ENCODE measurements around the gene MUC5B.
"Not testable (repeated sequence)": the region's sequence is repeated elsewhere in the genome, so short reads cannot be mapped to it uniquely, and the experiment has no call there.

MUC5B gene

DNA sequence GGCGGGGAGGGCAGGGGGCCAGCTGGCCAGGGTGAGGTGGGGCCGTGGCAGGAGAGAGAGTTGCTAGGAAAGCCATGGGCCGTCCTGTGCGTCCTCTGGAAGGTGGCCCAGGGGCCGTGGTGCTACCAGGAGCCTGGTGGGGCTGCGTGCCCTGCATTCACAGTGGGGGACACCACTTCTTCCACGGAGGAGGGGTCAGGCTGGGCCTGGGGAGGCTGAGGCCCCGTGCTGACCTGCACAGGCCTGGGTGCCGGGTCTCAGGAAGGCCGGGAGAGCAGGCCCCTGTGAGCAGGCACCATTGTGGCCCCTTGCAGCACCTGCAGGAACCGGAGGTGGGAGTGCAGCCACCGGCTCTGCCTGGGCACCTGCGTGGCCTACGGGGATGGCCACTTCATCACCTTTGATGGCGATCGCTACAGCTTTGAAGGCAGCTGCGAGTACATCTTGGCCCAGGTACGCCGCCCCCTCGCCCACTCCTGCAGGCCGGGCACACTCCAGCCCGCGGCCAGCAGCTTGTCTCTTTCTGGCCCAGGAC lies 12.0 kb downstream of the MUC5B start:
- no peak for DNase-seq

DNA sequence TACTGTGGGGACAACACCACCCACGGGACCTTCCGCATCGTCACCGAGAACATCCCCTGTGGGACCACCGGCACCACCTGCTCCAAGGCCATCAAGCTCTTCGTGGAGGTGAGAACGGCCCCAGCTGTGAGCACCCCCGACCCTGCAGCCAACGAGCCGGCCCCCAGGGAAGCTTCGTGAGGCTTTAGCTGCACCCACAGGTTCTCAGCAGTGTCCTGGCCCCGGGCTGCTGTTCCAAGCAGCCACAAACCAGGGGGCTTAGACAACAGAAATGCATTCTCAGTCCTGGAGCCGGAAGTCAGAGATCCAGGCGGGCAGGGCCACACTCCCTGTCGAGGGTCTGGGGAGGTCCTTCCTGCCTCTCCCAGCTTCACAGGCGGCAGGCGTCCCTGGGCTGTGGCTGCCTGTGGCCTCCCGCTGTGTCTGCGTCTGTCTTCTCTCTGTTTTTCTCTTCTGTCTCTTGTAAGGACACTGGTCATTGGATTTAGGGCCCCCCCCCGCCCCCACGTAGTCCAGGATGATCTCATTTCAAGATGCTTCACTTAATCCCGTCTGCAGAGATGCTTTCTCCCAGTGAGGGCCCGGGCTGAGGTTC lies 12.5 kb downstream of the MUC5B start:
- no peak for DNase-seq

DNA sequence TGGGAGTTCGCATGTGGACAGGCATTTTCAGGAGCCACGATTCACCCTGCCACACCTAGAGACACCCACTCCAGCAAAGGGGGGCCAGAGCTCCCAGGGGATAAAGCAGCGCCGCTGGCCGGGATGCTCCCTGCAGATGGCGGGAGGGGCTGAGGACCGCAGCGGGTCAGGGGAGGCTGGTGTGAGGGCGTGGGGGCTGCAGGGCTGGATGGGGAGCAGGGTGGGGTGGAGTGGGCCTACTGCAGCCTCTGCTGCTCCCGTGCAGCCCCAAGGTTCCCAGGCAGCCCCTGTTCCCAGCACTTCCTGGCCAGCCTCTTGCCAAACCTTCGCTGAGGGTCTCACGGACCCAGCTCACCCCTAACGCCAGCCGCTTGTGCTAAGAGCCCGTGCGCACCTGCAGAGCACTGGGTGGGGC lies 13.0 kb downstream of the MUC5B start:
- DNase-seq, result no peak

DNA sequence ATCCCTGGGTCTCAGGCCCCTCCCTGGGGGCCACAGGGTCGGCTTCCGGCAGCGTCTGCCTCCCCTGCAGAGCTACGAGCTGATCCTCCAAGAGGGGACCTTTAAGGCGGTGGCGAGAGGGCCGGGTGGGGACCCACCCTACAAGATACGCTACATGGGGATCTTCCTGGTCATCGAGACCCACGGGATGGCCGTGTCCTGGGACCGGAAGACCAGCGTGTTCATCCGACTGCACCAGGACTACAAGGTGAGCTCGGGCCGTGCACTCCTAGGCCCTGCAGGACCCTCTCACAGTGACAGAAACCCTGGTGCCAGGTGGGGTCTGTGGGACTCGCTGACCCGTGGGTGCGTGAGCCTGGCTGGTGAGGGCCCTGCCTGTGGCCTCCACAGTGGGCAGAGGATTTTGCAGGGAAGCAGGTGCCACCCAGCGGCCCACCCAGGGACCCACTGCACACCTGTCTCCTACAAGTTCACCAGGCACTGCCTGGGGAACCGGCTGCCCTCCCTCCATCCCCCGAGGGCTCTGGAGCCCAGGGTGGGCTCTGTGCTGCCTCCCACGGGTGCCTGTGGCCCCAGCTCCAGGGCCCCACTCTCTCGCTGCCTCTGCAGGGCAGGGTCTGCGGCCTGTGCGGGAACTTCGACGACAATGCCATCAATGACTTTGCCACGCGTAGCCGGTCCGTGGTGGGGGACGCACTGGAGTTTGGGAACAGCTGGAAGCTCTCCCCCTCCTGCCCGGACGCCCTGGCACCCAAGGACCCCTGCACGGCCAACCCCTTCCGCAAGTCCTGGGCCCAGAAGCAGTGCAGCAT lies 13.7 kb downstream of the MUC5B start:
- no peak for DNase-seq

DNA sequence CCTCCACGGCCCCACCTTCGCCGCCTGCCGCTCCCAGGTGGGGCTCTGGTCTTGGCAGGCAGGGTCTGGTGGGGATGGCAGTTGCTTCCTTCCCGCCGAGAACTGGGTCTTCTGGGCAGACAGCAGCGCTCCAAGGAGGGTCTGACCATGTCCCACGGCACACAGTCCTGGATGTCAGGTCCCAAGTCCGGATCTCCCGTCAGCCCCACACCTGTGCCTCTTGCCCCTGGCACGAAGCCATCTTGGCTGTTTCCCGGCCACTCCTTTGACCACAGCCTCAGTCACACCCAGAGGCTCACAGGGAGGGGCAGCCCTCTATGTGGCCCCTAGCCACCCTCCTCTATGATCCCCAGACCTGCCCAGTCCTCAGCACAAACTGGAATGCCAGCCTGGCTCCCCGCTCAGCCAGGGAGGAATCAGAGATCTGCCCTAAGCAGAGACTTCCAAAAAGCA lies 14.3 kb downstream of the MUC5B start:
- no peak for DNase-seq

DNA sequence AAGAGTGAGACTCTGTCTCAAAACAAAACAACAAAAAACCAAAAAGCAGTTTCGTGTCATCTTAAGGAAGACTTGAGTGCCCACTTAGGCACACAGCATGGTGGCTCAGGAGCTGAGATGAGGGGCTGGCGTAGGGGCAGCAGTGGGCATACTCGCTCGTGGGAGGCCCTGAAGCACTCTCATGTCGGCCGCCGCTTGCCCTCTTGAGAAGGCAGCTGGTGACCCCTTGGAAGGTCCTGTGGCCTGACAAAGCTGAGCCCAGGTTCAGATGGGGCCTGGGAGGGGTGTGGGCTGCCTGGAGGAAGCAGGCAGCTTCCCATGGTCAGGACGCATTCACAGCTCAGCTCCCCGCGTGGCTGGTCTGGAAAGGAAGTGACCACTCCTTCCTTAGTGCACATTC lies 15.0 kb downstream of the MUC5B start:
- no peak for DNase-seq

DNA sequence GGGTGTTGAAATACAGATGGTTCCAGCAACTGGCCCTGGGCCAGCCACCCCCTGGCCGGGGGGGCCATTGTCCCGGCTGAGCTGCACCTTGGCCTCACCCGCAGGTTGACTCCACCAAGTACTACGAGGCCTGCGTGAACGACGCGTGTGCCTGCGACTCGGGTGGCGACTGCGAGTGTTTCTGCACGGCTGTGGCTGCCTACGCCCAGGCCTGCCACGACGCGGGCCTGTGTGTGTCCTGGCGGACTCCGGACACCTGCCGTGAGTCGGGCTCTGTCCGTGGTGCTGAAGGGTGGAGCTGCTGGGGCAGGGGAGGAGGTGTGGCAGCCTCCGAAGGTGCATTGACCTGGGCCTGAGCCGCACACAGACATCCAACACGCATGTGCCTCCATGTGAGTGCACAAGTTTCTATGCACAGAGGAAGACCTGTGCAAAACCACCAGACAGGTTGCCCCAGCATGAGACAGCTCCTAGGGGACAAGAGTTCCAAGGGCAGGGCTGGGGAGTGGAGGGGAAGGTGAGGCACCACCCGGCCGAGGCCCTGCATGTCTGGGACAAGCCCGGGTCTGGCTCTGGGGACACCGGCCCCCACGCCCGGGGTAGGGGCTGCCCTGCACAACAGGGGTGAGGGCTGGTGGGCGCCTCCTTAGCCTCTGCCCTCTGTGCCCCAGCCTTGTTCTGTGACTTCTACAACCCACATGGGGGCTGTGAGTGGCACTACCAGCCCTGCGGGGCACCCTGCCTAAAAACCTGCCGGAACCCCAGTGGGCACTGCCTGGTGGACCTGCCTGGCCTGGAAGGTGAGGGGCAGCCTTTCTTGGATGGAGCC lies 16.1 kb downstream of the MUC5B start:
- DNase-seq, result no peak

DNA sequence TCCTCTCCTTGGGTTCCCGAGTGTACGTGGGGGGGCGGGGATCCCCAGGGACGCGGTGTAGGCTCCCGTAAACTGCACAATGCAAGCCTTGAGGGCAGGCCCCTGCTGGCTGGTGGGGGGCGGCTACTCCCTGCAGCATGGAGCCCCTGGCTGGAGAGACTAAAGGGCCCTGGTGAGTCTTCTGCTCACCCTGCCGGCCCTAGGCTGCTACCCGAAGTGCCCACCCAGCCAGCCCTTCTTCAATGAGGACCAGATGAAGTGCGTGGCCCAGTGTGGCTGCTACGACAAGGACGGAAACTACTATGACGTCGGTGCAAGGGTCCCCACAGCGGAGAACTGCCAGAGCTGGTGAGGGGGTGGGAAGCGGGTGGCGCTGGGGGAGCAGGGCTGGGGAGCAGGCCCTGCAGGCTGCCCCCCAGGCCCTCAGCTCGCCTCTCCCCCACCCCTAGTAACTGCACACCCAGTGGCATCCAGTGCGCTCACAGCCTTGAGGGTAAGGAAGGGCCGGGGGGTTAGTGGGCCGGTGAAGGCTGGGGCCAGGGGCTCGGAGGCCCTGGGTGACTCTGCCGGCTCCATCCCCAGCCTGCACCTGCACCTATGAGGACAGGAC lies 16.8 kb downstream of the MUC5B start:
- DNase-seq, result no peak

DNA sequence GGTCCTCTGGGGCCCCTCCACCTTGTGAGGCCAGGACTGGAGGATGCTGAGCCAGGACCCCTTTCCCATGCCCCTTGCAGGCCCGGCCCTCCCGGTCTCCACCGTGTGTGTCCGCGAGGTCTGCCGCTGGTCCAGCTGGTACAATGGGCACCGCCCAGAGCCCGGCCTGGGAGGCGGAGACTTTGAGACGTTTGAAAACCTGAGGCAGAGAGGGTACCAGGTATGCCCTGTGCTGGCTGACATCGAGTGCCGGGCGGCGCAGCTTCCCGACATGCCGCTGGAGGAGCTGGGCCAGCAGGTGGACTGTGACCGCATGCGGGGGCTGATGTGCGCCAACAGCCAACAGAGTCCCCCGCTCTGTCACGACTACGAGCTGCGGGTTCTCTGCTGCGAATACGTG lies 17.9 kb downstream of the MUC5B start:
- DNase-seq, result no peak

DNA sequence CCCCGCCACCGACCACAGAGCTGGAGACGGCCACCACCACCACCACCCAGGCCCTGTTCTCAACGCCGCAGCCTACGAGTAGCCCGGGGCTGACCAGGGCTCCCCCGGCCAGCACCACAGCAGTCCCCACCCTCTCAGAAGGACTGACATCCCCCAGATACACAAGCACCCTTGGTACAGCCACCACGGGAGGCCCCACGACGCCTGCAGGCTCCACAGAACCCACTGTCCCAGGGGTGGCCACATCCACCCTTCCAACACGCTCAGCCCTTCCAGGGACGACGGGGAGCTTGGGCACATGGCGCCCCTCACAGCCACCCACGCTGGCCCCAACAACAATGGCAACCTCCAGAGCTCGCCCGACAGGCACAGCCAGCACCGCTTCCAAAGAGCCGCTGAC lies 18.8 kb downstream of the MUC5B start:
- DNase-seq, result no peak

DNA sequence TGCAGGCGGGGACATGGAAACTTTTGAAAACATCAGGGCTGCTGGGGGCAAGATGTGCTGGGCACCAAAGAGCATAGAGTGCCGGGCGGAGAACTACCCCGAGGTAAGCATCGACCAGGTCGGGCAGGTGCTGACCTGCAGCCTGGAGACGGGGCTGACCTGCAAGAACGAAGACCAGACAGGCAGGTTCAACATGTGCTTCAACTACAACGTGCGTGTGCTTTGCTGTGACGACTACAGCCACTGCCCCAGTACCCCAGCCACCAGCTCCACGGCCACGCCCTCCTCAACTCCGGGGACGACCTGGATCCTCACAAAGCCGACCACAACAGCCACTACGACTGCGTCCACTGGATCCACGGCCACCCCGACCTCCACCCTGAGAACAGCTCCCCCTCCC lies 19.4 kb downstream of the MUC5B start:
- no peak for DNase-seq

DNA sequence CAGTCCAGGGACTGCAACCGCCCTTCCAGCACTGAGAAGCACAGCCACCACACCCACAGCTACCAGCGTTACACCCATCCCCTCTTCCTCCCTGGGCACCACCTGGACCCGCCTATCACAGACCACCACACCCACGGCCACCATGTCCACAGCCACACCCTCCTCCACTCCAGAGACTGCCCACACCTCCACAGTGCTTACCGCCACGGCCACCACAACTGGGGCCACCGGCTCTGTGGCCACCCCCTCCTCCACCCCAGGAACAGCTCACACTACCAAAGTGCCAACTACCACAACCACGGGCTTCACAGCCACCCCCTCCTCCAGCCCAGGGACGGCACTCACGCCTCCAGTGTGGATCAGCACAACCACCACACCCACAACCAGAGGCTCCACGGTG lies 19.9 kb downstream of the MUC5B start:
- DNase-seq, result not testable (repeated sequence)

DNA sequence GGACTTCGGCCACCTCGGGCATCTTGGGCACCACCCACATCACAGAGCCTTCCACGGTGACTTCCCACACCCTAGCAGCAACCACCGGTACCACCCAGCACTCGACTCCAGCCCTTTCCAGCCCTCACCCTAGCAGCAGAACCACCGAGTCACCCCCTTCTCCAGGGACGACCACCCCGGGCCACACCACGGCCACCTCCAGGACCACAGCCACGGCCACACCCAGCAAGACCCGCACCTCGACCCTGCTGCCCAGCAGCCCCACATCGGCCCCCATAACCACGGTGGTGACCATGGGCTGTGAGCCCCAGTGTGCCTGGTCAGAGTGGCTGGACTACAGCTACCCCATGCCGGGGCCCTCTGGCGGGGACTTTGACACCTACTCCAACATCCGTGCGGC lies 20.7 kb downstream of the MUC5B start:
- DNase-seq, result not testable (repeated sequence)

DNA sequence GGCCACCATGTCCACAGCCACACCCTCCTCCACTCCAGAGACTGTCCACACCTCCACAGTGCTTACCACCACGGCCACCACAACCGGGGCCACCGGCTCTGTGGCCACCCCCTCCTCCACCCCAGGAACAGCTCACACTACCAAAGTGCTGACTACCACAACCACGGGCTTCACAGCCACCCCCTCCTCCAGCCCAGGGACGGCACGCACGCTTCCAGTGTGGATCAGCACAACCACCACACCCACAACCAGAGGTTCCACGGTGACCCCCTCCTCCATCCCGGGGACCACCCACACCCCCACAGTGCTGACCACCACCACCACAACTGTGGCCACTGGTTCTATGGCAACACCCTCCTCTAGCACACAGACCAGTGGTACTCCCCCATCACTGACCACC lies 21.7 kb downstream of the MUC5B start:
- not testable (repeated sequence) for DNase-seq

DNA sequence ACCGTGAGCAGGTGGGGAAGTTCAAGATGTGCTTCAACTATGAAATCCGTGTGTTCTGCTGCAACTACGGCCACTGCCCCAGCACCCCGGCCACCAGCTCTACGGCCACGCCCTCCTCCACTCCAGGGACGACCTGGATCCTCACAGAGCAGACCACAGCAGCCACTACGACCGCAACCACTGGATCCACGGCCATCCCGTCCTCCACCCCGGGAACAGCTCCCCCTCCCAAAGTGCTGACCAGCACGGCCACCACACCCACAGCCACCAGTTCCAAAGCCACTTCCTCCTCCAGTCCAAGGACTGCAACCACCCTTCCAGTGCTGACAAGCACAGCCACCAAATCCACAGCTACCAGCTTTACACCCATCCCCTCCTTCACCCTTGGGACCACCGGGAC lies 22.9 kb downstream of the MUC5B start:
- not testable (repeated sequence) for DNase-seq

DNA sequence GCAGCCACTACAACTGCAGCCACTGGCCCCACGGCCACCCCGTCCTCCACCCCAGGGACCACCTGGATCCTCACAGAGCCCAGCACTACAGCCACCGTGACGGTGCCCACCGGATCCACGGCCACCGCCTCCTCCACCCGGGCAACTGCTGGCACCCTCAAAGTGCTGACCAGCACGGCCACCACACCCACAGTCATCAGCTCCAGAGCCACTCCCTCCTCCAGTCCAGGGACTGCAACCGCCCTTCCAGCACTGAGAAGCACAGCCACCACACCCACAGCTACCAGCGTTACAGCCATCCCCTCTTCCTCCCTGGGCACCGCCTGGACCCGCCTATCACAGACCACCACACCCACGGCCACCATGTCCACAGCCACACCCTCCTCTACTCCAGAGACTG lies 23.4 kb downstream of the MUC5B start:
- not testable (repeated sequence) for DNase-seq

DNA sequence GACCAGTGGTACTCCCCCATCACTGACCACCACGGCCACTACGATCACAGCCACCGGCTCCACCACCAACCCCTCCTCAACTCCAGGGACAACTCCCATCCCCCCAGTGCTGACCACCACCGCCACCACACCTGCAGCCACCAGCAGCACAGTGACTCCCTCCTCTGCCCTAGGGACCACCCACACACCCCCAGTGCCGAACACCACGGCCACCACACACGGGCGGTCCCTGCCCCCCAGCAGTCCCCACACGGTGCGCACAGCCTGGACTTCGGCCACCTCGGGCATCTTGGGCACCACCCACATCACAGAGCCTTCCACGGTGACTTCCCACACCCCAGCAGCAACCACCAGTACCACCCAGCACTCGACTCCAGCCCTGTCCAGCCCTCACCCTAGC lies 24.2 kb downstream of the MUC5B start:
- not testable (repeated sequence) for DNase-seq

DNA sequence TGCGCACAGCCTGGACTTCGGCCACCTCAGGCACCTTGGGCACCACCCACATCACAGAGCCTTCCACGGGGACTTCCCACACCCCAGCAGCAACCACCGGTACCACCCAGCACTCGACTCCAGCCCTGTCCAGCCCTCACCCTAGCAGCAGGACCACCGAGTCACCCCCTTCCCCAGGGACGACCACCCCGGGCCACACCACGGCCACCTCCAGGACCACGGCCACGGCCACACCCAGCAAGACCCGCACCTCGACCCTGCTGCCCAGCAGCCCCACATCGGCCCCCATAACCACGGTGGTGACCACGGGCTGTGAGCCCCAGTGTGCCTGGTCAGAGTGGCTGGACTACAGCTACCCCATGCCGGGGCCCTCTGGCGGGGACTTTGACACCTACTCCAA lies 26.1 kb downstream of the MUC5B start:
- DNase-seq, result not testable (repeated sequence)

DNA sequence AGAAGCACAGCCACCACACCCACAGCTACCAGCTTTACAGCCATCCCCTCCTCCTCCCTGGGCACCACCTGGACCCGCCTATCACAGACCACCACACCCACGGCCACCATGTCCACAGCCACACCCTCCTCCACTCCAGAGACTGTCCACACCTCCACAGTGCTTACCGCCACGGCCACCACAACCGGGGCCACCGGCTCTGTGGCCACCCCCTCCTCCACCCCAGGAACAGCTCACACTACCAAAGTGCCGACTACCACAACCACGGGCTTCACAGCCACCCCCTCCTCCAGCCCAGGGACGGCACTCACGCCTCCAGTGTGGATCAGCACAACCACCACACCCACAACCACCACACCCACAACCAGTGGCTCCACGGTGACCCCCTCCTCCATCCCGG lies 27.5 kb downstream of the MUC5B start:
- DNase-seq, result not testable (repeated sequence)

DNA sequence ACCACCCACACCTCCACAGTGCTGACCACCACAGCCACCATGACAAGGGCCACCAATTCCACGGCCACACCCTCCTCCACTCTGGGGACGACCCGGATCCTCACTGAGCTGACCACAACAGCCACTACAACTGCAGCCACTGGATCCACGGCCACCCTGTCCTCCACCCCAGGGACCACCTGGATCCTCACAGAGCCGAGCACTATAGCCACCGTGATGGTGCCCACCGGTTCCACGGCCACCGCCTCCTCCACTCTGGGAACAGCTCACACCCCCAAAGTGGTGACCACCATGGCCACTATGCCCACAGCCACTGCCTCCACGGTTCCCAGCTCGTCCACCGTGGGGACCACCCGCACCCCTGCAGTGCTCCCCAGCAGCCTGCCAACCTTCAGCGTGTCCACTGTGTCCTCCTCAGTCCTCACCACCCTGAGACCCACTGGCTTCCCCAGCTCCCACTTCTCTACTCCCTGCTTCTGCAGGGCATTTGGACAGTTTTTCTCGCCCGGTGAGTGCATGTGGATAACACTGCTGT lies 28.4 kb downstream of the MUC5B start:
- no peak for DNase-seq

DNA sequence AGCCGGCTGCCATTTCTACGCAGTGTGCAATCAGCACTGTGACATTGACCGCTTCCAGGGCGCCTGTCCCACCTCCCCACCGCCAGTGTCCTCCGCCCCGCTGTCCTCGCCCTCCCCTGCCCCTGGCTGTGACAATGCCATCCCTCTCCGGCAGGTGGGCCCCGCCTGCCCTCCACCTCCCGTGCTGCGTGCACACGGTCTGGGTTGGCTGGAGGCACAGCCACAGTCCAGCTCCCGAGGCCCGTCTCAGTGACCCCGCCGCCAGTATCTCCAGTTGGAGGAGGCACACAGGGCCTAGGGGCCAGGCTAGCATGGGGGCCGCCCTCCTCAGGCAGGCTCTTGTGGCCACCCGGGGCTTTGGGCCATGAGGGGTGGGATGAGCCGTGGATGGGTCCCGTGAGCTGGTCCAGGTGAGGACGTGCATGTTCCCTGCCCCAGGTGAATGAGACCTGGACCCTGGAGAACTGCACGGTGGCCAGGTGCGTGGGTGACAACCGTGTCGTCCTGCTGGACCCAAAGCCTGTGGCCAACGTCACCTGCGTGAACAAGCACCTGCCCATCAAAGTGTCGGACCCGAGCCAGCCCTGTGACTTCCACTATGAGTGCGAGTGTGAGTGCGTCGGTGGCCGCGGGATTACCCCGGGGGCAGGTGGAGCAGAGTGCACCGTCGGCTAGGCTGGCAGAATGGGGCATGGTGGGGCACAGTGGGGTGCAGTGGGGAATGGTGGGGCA lies 29.7 kb downstream of the MUC5B start:
- no peak for DNase-seq

DNA sequence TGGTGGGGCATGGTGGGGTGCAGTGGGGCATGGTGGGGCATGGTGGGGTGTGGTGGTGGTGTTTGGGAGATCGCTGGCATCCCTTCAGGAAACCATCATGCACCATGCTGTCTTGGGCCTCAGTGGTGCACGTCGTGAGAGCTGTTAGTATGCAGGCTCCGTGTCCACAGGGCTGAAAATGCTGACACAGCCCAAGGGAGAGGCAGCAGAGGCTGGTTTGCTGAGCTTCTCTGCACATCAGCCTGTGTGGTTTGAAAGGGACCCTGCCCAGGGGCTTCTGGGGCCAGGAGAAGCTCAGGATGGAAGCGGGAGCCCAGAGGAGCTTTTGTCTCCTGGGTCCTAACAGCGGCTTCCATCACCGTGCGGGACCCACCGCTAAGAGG lies 30.2 kb downstream of the MUC5B start:
- DNase-seq, result no peak

Data from activated gamma-delta T cell treated with Interleukin-2 at 50 U/mL for 16 hours (primary cell).